ENCODE data around the gene APPBP2.
"Not testable (repeated sequence)": the region's sequence is repeated elsewhere in the genome, so short reads cannot be mapped to it uniquely, and the experiment has no call there.

APPBP2 gene

DNA sequence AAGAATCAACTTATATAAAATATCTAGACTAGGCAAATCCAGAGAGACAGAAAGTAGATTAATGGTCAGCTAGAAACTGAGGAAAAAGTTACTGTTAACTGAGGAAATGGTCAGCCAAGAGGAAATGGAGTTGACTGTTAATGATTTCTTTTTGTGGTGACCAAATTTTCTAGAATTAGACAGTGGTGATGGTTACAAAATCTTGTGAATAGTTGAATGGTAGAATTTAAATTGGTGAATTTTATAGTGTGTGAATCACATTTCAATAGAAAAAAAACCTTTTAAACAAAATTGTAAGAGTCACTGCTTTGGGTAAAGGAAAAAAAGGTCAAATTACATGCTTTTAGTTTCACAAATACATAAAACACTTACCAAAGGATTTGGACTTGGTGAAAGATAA lies 30.0 kb downstream of the APPBP2 start:
- no peak overlapping the region for H3K27ac ChIP-seq
- TF ChIP-seq, protein P1, sequence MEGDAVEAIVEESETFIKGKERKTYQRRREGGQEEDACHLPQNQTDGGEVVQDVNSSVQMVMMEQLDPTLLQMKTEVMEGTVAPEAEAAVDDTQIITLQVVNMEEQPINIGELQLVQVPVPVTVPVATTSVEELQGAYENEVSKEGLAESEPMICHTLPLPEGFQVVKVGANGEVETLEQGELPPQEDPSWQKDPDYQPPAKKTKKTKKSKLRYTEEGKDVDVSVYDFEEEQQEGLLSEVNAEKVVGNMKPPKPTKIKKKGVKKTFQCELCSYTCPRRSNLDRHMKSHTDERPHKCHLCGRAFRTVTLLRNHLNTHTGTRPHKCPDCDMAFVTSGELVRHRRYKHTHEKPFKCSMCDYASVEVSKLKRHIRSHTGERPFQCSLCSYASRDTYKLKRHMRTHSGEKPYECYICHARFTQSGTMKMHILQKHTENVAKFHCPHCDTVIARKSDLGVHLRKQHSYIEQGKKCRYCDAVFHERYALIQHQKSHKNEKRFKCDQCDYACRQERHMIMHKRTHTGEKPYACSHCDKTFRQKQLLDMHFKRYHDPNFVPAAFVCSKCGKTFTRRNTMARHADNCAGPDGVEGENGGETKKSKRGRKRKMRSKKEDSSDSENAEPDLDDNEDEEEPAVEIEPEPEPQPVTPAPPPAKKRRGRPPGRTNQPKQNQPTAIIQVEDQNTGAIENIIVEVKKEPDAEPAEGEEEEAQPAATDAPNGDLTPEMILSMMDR (IDR thresholded peaks at IDR 0.05), result no peak
- TF ChIP-seq ZFX (IDR thresholded peaks at IDR 0.05; ENCODE audit: borderline replicate concordance), result no peak

DNA sequence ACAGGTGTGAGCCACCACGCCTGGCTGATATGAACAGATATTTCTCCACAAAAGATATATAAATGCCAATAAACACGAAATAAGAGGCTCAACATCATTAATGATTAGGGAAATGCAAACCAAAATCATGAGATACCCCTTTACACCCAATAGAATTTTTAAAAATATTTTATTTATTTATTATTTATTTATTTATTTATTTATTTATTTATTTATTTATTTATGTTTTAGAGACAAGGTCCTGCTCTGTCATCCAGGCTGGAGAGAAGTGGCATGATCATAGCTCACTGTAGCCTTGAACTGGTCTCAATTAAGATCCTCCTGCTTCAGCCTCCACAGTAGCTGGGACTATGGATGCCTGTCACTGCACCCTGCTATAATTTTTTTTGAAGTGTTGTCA lies 30.8 kb downstream of the APPBP2 start:
- H3K27ac ChIP-seq, result no peak overlapping the region
- no peak for TF ChIP-seq ZFX (IDR thresholded peaks at IDR 0.05; ENCODE audit: borderline replicate concordance)
- TF ChIP-seq, protein P1 (IDR thresholded peaks at IDR 0.05), result no peak

DNA sequence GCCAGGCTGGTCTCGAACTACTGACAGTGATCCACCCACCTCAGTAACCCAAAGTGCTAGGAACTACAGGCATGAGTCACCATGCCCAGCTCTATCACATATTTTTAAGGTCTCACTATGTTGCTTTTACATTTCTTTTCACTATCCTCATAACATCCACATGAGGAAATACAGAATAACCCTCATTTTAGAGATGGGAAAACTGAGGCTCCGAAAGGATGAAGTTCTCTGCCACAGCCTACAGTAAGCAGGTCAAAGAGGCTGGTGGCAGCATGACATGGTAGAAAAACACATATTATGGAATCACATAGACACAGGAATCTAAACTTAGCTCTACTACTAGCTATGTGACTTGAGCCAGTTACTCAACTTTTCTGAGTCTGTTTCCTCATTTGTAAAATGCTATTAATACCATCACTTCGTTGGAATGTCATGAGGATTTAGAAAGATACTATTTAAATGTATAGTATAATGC lies 32.2 kb downstream of the APPBP2 start:
- TF ChIP-seq, protein P1 (IDR thresholded peaks at IDR 0.05), result no peak
- TF ChIP-seq ZFX (IDR thresholded peaks at IDR 0.05; ENCODE audit: borderline replicate concordance), result no peak
- H3K27ac ChIP-seq, result no peak overlapping the region

DNA sequence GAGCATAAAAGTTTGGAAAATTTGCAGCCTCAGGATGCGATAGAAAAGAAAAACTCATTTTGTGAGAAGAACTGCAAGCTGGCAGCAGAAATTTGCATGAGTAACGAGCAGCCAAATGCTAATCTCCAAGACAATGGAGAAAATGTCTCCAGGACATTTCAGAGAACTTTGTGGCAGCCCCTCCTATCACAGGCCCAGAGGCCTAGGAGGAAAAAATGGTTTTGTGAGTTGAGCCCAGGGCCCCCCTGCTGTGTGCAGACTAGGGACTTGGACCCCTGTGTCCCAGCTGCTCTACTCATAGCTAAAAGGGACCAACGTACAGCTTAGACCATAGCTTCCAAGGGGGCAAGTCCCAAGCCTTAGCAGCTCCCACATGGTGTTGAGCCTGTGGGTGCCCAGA lies 34.3 kb downstream of the APPBP2 start:
- no peak overlapping the region for H3K27ac ChIP-seq
- no peak for TF ChIP-seq ZFX (IDR thresholded peaks at IDR 0.05; ENCODE audit: borderline replicate concordance)
- TF ChIP-seq, protein P1 (IDR thresholded peaks at IDR 0.05), result no peak

DNA sequence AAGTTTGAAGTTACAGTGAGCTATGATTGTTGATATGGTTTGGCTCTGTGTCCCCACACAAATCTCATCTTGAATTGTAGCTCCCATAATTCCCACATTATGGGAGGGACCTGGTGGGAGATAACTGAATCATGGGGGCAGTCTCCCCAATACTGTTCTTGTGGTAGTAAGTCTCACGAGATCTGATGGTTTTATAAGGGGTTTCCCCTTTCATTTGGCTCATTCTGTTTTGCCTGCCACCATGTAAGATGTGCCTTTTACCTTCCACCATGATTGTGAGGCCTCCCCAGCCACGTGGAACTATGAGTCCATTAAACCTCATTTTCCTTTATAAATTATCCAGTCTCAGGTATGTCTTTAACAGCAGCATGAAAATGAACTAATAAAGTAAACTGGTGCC lies 35.4 kb downstream of the APPBP2 start:
- not testable (repeated sequence) for H3K27ac ChIP-seq

DNA sequence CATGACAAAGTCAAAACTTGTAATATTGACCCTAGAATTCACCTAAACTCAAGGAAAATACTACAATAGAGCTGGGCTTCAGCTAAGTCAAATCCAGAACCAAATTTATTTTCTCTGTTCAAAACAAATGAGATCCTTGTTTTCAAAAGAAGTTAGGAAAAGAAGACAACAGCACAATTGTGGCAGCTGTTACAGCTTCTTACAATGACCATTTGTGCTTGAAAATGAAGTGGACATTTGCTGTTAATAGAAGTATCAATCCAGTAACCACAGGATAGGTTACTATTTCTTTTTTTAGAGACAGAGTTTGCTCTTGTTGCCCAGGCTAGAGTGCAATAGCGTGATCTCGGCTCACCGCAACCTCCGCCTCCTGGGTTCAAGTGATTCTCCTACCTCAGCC lies 44.4 kb downstream of the APPBP2 start:
- H3K27ac ChIP-seq, result no peak overlapping the region
- TF ChIP-seq ZFX (IDR thresholded peaks at IDR 0.05; ENCODE audit: borderline replicate concordance), result no peak
- TF ChIP-seq, protein P1 (IDR thresholded peaks at IDR 0.05), result no peak

DNA sequence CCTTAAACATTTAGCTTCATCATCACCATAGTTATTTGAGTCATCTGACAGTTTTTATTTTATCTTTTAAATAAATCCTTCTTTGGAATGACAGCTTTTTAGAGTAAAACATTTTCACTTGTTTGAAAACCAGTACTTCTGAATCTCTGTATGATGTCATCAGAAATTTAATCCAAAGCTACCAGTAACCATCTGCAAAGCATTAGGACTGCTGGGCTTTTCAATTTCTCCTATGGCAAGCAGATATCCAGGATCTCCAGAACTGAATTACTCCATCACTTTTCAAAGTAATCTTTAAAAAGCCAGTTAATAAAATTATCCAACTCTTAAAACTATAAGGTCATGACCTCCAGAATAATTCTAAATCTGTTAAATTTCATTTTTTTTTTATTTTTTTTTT lies 52.3 kb downstream of the APPBP2 start:
- TF ChIP-seq, protein P1 (IDR thresholded peaks at IDR 0.05), result no peak
- TF ChIP-seq ZFX (IDR thresholded peaks at IDR 0.05; ENCODE audit: borderline replicate concordance), result no peak

DNA sequence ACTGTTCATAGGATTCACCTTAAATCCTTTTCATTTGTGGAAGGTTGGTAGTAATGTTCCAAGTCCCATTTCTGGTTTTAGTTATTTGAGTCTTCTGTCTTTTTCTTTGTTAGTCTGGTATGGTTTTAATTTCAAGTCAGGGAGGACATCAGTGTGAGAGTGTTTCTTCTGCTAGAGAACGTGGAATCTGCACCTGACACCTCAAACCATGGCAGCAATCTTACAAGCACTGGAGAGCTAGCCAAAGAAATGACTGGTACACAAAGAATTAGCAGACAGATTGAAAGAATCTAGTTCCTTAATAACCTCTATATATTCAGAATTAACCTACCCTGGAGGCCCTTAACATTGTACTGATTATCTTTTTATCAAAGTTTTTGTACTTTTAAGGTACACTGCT lies 53.6 kb downstream of the APPBP2 start:
- TF ChIP-seq ZFX (IDR thresholded peaks at IDR 0.05; ENCODE audit: borderline replicate concordance), result no peak
- TF ChIP-seq, protein P1 (IDR thresholded peaks at IDR 0.05), result no peak

More for the DNA sequence above, 52.3 kb downstream of the APPBP2 start:
- no peak overlapping the region for H3K27ac ChIP-seq

More for the DNA sequence above, 53.6 kb downstream of the APPBP2 start:
- no peak overlapping the region for H3K27ac ChIP-seq

All from 22Rv1 (cell line).